ENCODE results near the gene ADAMTS6.
"Not testable (repeated sequence)": the region's sequence is repeated elsewhere in the genome, so short reads cannot be mapped to it uniquely, and the experiment has no call there.

Gene ADAMTS6

GRCh38 chr5:65394087-65394486 is 87.6 kb downstream of the ADAMTS6 start:
- no peak for DNase-seq

GRCh38 chr5:65391591-65391990 is 90.1 kb downstream of the ADAMTS6 start:
- DNase-seq: no peak
- in situ Hi-C loops (cut with MboI; ENCODE audit: low pct_unique_long_range_greater_than_20kb, low sequenced_read_pairs): no loop called here

More at GRCh38 chr5:65394087-65394486, 87.6 kb downstream of the ADAMTS6 start:
- in situ Hi-C loops (cut with MboI; ENCODE audit: low pct_unique_long_range_greater_than_20kb, low sequenced_read_pairs): no loop called here

- in situ Hi-C loops (cut with MboI; ENCODE audit: low pct_unique_long_range_greater_than_20kb, low sequenced_read_pairs): no loop called here
- no peak for DNase-seq
These were observed 91.5 kb downstream of the ADAMTS6 start for GRCh38 chr5:65390208-65390607.

GRCh38 chr5:65383859-65384258 is 97.9 kb downstream of the ADAMTS6 start:
- in situ Hi-C loops (cut with MboI; ENCODE audit: low pct_unique_long_range_greater_than_20kb, low sequenced_read_pairs): no loop called here

GRCh38 chr5:65382582-65382981 is 99.1 kb downstream of the ADAMTS6 start:
- in situ Hi-C loops (cut with MboI; ENCODE audit: low pct_unique_long_range_greater_than_20kb, low sequenced_read_pairs): no loop called here
- no peak for DNase-seq

More at GRCh38 chr5:65383859-65384258, 97.9 kb downstream of the ADAMTS6 start:
- DNase-seq: no peak

- in situ Hi-C loops (cut with MboI; ENCODE audit: low pct_unique_long_range_greater_than_20kb, low sequenced_read_pairs); DNase-seq: not testable (repeated sequence)
These were observed 111.2 kb downstream of the ADAMTS6 start for GRCh38 chr5:65370505-65370904.

GRCh38 chr5:65366655-65367054 is 115.1 kb downstream of the ADAMTS6 start:
- in situ Hi-C loops (cut with MboI; ENCODE audit: low pct_unique_long_range_greater_than_20kb, low sequenced_read_pairs): no loop called here
- no peak for DNase-seq

GRCh38 chr5:65364907-65365306 is 116.8 kb downstream of the ADAMTS6 start:
- DNase-seq: no peak
- in situ Hi-C loops (cut with MboI; ENCODE audit: low pct_unique_long_range_greater_than_20kb, low sequenced_read_pairs): no loop called here

- in situ Hi-C loops (cut with MboI; ENCODE audit: low pct_unique_long_range_greater_than_20kb, low sequenced_read_pairs): no loop called here
- no peak for DNase-seq
These were observed 118.2 kb downstream of the ADAMTS6 start for GRCh38 chr5:65363499-65363898.

- in situ Hi-C loops (cut with MboI; ENCODE audit: low pct_unique_long_range_greater_than_20kb, low sequenced_read_pairs): no loop called here
- DNase-seq: no peak
These were observed 121.7 kb downstream of the ADAMTS6 start for GRCh38 chr5:65359981-65360380.

- in situ Hi-C loops (cut with MboI; ENCODE audit: low pct_unique_long_range_greater_than_20kb, low sequenced_read_pairs): no loop called here
These were observed 122.2 kb downstream of the ADAMTS6 start for GRCh38 chr5:65359569-65359968.

GRCh38 chr5:65356274-65356673 is 125.4 kb downstream of the ADAMTS6 start:
- no peak for DNase-seq
- in situ Hi-C loops (cut with MboI; ENCODE audit: low pct_unique_long_range_greater_than_20kb, low sequenced_read_pairs): no loop called here

More at GRCh38 chr5:65359569-65359968, 122.2 kb downstream of the ADAMTS6 start:
- DNase-seq: no peak

GRCh38 chr5:65355301-65355700 is 126.4 kb downstream of the ADAMTS6 start:
- DNase-seq: no peak
- in situ Hi-C loops (cut with MboI; ENCODE audit: low pct_unique_long_range_greater_than_20kb, low sequenced_read_pairs): no loop called here

GRCh38 chr5:65341835-65342234 is 139.9 kb downstream of the ADAMTS6 start:
- no peak for DNase-seq
- in situ Hi-C loops (cut with MboI; ENCODE audit: low pct_unique_long_range_greater_than_20kb, low sequenced_read_pairs): no loop called here

- in situ Hi-C loops (cut with MboI; ENCODE audit: low pct_unique_long_range_greater_than_20kb, low sequenced_read_pairs): no loop called here
- no peak for DNase-seq
These were observed 143.0 kb downstream of the ADAMTS6 start for GRCh38 chr5:65338606-65339151.

- no peak for DNase-seq
- in situ Hi-C loops (cut with MboI; ENCODE audit: low pct_unique_long_range_greater_than_20kb, low sequenced_read_pairs): no loop called here
These were observed 147.6 kb downstream of the ADAMTS6 start for GRCh38 chr5:65334077-65334476.

GRCh38 chr5:65332591-65332990 is 149.1 kb downstream of the ADAMTS6 start:
- DNase-seq: no peak
- in situ Hi-C loops (cut with MboI; ENCODE audit: low pct_unique_long_range_greater_than_20kb, low sequenced_read_pairs): no loop called here

- in situ Hi-C loops (cut with MboI; ENCODE audit: low pct_unique_long_range_greater_than_20kb, low sequenced_read_pairs): no loop called here
- no peak for DNase-seq
These were observed 152.5 kb downstream of the ADAMTS6 start for GRCh38 chr5:65329266-65329665.

GRCh38 chr5:65327582-65327981 is 154.1 kb downstream of the ADAMTS6 start:
- no peak for DNase-seq
- in situ Hi-C loops (cut with MboI; ENCODE audit: low pct_unique_long_range_greater_than_20kb, low sequenced_read_pairs): no loop called here

GRCh38 chr5:65326922-65327321 is 154.8 kb downstream of the ADAMTS6 start:
- in situ Hi-C loops (cut with MboI; ENCODE audit: low pct_unique_long_range_greater_than_20kb, low sequenced_read_pairs): no loop called here
- DNase-seq: no peak

- in situ Hi-C loops (cut with MboI; ENCODE audit: low pct_unique_long_range_greater_than_20kb, low sequenced_read_pairs): no loop called here
- no peak for DNase-seq
These were observed 157.5 kb downstream of the ADAMTS6 start for GRCh38 chr5:65324226-65324625.

Data from KBM-7 (cell line).